Neural cell (in vitro differentiated cells): Measurements from ENCODE around the gene STK31. TPM values are rescaled to one million over a fixed set of nuclear protein-coding genes. Genes with fewer than 3 reads are reported as not detected.

Source experiments
- H2AFZ ChIP-seq: fragments of 200-600, 300-800 bp; sonication (generic), shearing (Covaris generic); 2 replicates; pipeline ENCODE4 v1.6.0; 2014; ENCODE audit warnings: low read depth, mild to moderate bottlenecking, antibody characterized with exemption, low read length, moderate library complexity
- H3F3A ChIP-seq: fragments of 200-600 bp; shearing (Covaris generic); 2 replicates; pipeline ENCODE4 v1.6.1; 2016; ENCODE audit warnings: mild to moderate bottlenecking, moderate library complexity, mixed read lengths, antibody characterized with exemption, low read length; ENCODE audit not compliant: insufficient read depth, poor library complexity, severe bottlenecking
- H3K27ac ChIP-seq: fragments of 200-600, 300-800 bp; sonication (generic), shearing (Covaris generic); 2 replicates; pipeline ENCODE4 v1.5.1; 2014; ENCODE audit warnings: mild to moderate bottlenecking, low read length, moderate library complexity
- H3K27me3 ChIP-seq: fragments of 300-800, 200-600 bp; sonication (generic), shearing (Covaris generic); 2 replicates; pipeline ENCODE4 v1.6.0; 2014; ENCODE audit warnings: mild to moderate bottlenecking, low read depth, low read length, moderate library complexity; ENCODE audit not compliant: insufficient read depth
- H3K36me3 ChIP-seq: fragments of 300-800, 200-600 bp; sonication (generic), shearing (Covaris generic); 2 replicates; pipeline ENCODE4 v1.5.1; 2014; ENCODE audit warnings: mild to moderate bottlenecking, antibody characterized with exemption, low read length, moderate library complexity; ENCODE audit not compliant: insufficient read depth
- H3K4me2 ChIP-seq: fragments of 300-800, 200-600 bp; sonication (generic), shearing (Covaris generic); 2 replicates; pipeline ENCODE4 v1.6.0; 2014; ENCODE audit warnings: mild to moderate bottlenecking, low read length
- H3K4me3 ChIP-seq: fragments of 300-800, 200-600 bp; sonication (generic), shearing (Covaris generic); 2 replicates; pipeline ENCODE4 v1.5.1; 2014; ENCODE audit warnings: mild to moderate bottlenecking, low read length, moderate library complexity
- H3K79me2 ChIP-seq: fragments of 200-600 bp; shearing (Covaris generic); replicated peaks from 2 replicates; pipeline ENCODE4 v1.6.0; 2014; ENCODE audit warnings: mild to moderate bottlenecking, low read length, moderate library complexity; ENCODE audit not compliant: insufficient read depth
- H3K9ac ChIP-seq: fragments of 300-800, 200-600 bp; sonication (generic), shearing (Covaris generic); 2 replicates; pipeline ENCODE4 v1.6.1; 2016; ENCODE audit warnings: mild to moderate bottlenecking, low read length, mixed read lengths
- H3K9me2 ChIP-seq: fragments of 200-600 bp; shearing (Covaris generic); 2 replicates; pipeline ENCODE4 v1.6.1; 2016; ENCODE audit warnings: mild to moderate bottlenecking, low read length, mixed read lengths; ENCODE audit not compliant: insufficient read depth
- H3K9me3 ChIP-seq: fragments of 200-600, 300-800 bp; sonication (generic), shearing (Covaris generic); 2 replicates; pipeline ENCODE4 v1.6.1; 2016; ENCODE audit warnings: mild to moderate bottlenecking, mixed run types, low read length, moderate library complexity, mixed read lengths
- H4K20me1 ChIP-seq: fragments of 200-600 bp; shearing (Covaris generic); 2 replicates; pipeline ENCODE4 v1.6.1; 2016; ENCODE audit warnings: mild to moderate bottlenecking, mixed run types; ENCODE audit not compliant: insufficient read depth
- CTCF ChIP-seq: fragments of 450-650 bp; IDR thresholded peaks from 2 replicates; pipeline ENCODE4 v1.5.1; 2014; ENCODE audit warnings: antibody characterized with exemption, mild to moderate bottlenecking, moderate library complexity; ENCODE audit not compliant: poor library complexity, severe bottlenecking
- EP300 ChIP-seq: fragments of 450-650 bp; conservative IDR thresholded peaks from 2 replicates; pipeline ENCODE4 v1.6.1; 2014; ENCODE audit warnings: antibody characterized with exemption, mild to moderate bottlenecking, moderate library complexity; ENCODE audit not compliant: poor library complexity, severe bottlenecking
- EZH2 ChIP-seq: fragments of 200-600, 300-800 bp; shearing (Covaris generic), sonication (generic); IDR thresholded peaks from 2 replicates; pipeline ENCODE4 v1.6.1; 2014; ENCODE audit warnings: antibody characterized with exemption, low read length, borderline replicate concordance, mild to moderate bottlenecking; ENCODE audit not compliant: insufficient read depth, poor library complexity, severe bottlenecking
- MXI1 ChIP-seq: fragments of 450-650 bp; conservative IDR thresholded peaks from 2 replicates; pipeline ENCODE4 v1.6.1; 2014; ENCODE audit warnings: antibody characterized with exemption, mild to moderate bottlenecking; ENCODE audit not compliant: poor library complexity, severe bottlenecking
- POLR2AphosphoS5 ChIP-seq: IDR thresholded peaks from 2 replicates; pipeline ENCODE4 v1.6.1; 2012
- RAD21 ChIP-seq: fragments of 450-650 bp; conservative IDR thresholded peaks from 2 replicates; pipeline ENCODE4 v1.6.1; 2014; ENCODE audit warnings: antibody characterized with exemption, mild to moderate bottlenecking, moderate library complexity
- REST ChIP-seq: IDR thresholded peaks from 2 replicates; pipeline ENCODE4 v1.6.1; 2012; ENCODE audit warnings: borderline replicate concordance
- SMC3 ChIP-seq: fragments of 450-650 bp; conservative IDR thresholded peaks from 2 replicates; pipeline ENCODE4 v1.6.1; 2014; ENCODE audit warnings: antibody characterized with exemption, mild to moderate bottlenecking, moderate library complexity; ENCODE audit not compliant: poor library complexity
- TAF1 ChIP-seq: IDR thresholded peaks from 2 replicates; pipeline ENCODE4 v1.6.1; 2012; ENCODE audit warnings: low read depth
- polyA plus RNA-seq: library from polyadenylated mRNA; depleted of rRNA; stranded (reverse); fragments of >200 nt; gene quantifications from 2 replicates; pipeline ENCODE4 v1.2.3, GENCODE V29; 2014

Gene STK31
- polyA plus RNA-seq, 1 donor from 2014 or later: 0.76 TPM

- Histone ChIP-seq H3K4me3 (no peak overlapping the region), H3F3A (no peaks in the 10 kb centered on the region), H3K9ac (no peak overlapping the region), H2AFZ (no peak overlapping the region), H4K20me1 (no peaks in the 10 kb centered on the region), H3K79me2 (no peaks in the 10 kb centered on the region), H3K36me3 (no peaks in the 10 kb centered on the region), H3K27ac (no peak overlapping the region), H3K9me2 (no peaks in the 10 kb centered on the region), H3K9me3 (no peaks in the 10 kb centered on the region), H3K27me3 (no peaks in the 10 kb centered on the region), H3K4me2 (no peak overlapping the region)
- TF ChIP-seq RAD21: no peak
- no peak for TF ChIP-seq CTCF
- no peak for TF ChIP-seq TAF1
- no peak for TF ChIP-seq MXI1
- no peak for TF ChIP-seq SMC3
- TF ChIP-seq REST: no peak
- TF ChIP-seq EP300: no peak
- no peak for TF ChIP-seq EZH2
- no peak for TF ChIP-seq POLR2AphosphoS5
Measured at GRCh38 chr7:23709081-23709750, 803 bp upstream of the STK31 start.

GRCh38 chr7:23712368-23713284 lies 2.6 kb downstream of the STK31 start:
- H3K27ac ChIP-seq: no peak overlapping the region
- no peaks in the 10 kb centered on the region for H3K27me3 ChIP-seq
- H3K4me2 ChIP-seq: no peak overlapping the region
- TF ChIP-seq SMC3: peak; percentile 94
- no peak for TF ChIP-seq REST
- no peak for TF ChIP-seq EP300
- TF ChIP-seq EZH2: no peak
- TF ChIP-seq CTCF: peak; percentile 87
- TF ChIP-seq POLR2AphosphoS5: no peak
- TF ChIP-seq RAD21: peak; percentile 95
- no peak for TF ChIP-seq MXI1
- no peak for TF ChIP-seq TAF1
- H3K79me2 ChIP-seq: no peaks in the 10 kb centered on the region
- H3K9me3 ChIP-seq: no peaks in the 10 kb centered on the region
- H3F3A ChIP-seq: no peaks in the 10 kb centered on the region
- no peaks in the 10 kb centered on the region for H3K36me3 ChIP-seq
- H4K20me1 ChIP-seq: no peaks in the 10 kb centered on the region
- no peak overlapping the region for H3K9ac ChIP-seq
- no peak overlapping the region for H2AFZ ChIP-seq
- no peak overlapping the region for H3K4me3 ChIP-seq
- no peaks in the 10 kb centered on the region for H3K9me2 ChIP-seq
